ENCODE measurements around the gene TJP2. TPM values are rescaled to one million over a fixed set of nuclear protein-coding genes. Genes with fewer than 3 reads are reported as not detected.

Gene TJP2
- total RNA-seq, 1 experiment from 2014 or later, result 155 TPM

DNA sequence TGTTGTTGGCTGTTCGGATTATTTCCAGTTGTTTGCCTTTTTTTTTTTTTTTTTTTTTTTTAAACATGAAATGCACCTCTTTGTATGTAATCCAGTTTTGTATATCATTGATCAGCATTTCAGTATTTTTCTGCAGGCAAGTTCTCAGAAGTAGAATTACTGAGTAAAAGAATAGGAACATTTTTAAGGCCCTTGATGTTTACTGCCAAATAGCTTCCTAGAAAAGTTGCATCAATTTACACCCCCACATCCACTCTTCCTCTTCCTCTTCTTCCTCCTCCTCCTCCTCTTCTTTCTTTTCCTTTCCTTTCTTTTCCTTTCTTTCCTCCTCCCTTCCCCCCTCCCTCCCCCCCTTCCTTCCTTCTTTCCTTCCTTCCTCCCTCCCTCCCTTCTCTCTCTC, 81.5 kb downstream of the TJP2 start (continued):
- TF ChIP-seq, protein P1, sequence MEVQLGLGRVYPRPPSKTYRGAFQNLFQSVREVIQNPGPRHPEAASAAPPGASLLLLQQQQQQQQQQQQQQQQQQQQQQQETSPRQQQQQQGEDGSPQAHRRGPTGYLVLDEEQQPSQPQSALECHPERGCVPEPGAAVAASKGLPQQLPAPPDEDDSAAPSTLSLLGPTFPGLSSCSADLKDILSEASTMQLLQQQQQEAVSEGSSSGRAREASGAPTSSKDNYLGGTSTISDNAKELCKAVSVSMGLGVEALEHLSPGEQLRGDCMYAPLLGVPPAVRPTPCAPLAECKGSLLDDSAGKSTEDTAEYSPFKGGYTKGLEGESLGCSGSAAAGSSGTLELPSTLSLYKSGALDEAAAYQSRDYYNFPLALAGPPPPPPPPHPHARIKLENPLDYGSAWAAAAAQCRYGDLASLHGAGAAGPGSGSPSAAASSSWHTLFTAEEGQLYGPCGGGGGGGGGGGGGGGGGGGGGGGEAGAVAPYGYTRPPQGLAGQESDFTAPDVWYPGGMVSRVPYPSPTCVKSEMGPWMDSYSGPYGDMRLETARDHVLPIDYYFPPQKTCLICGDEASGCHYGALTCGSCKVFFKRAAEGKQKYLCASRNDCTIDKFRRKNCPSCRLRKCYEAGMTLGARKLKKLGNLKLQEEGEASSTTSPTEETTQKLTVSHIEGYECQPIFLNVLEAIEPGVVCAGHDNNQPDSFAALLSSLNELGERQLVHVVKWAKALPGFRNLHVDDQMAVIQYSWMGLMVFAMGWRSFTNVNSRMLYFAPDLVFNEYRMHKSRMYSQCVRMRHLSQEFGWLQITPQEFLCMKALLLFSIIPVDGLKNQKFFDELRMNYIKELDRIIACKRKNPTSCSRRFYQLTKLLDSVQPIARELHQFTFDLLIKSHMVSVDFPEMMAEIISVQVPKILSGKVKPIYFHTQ (CRISPR knock-in tag; IDR thresholded peaks at IDR 0.05), result no peak
- TF ChIP-seq ZNF396 (CRISPR knock-in tag; IDR thresholded peaks at IDR 0.05; ENCODE audit: borderline replicate concordance) (no peak), ZNF423 (CRISPR knock-in tag; IDR thresholded peaks at IDR 0.05) (no peak), SOX15 (CRISPR knock-in tag; IDR thresholded peaks at IDR 0.05) (no peak), JAZF1 (CRISPR knock-in tag; IDR thresholded peaks at IDR 0.05) (no peak), ZNF232 (CRISPR knock-in tag; IDR thresholded peaks at IDR 0.05) (no peak), ZNF263 (CRISPR knock-in tag; IDR thresholded peaks at IDR 0.05; ENCODE audit: low read depth) (no peak), NR2C2 (CRISPR knock-in tag; IDR thresholded peaks at IDR 0.05) (no peak)
- TF ChIP-seq, protein P2, sequence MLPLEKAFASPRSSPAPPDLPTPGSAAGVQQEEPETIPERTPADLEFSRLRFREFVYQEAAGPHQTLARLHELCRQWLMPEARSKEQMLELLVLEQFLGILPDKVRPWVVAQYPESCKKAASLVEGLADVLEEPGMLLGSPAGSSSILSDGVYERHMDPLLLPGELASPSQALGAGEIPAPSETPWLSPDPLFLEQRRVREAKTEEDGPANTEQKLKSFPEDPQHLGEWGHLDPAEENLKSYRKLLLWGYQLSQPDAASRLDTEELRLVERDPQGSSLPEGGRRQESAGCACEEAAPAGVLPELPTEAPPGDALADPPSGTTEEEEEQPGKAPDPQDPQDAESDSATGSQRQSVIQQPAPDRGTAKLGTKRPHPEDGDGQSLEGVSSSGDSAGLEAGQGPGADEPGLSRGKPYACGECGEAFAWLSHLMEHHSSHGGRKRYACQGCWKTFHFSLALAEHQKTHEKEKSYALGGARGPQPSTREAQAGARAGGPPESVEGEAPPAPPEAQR (CRISPR knock-in tag; IDR thresholded peaks at IDR 0.05), result no peak
- TF ChIP-seq, protein P3, sequence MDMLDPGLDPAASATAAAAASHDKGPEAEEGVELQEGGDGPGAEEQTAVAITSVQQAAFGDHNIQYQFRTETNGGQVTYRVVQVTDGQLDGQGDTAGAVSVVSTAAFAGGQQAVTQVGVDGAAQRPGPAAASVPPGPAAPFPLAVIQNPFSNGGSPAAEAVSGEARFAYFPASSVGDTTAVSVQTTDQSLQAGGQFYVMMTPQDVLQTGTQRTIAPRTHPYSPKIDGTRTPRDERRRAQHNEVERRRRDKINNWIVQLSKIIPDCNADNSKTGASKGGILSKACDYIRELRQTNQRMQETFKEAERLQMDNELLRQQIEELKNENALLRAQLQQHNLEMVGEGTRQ (CRISPR knock-in tag; IDR thresholded peaks at IDR 0.05), result no peak
- TF ChIP-seq, protein P4, sequence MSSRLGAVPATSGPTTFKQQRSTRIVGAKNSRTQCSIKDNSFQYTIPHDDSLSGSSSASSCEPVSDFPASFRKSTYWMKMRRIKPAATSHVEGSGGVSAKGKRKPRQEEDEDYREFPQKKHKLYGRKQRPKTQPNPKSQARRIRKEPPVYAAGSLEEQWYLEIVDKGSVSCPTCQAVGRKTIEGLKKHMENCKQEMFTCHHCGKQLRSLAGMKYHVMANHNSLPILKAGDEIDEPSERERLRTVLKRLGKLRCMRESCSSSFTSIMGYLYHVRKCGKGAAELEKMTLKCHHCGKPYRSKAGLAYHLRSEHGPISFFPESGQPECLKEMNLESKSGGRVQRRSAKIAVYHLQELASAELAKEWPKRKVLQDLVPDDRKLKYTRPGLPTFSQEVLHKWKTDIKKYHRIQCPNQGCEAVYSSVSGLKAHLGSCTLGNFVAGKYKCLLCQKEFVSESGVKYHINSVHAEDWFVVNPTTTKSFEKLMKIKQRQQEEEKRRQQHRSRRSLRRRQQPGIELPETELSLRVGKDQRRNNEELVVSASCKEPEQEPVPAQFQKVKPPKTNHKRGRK (CRISPR knock-in tag; IDR thresholded peaks at IDR 0.05; ENCODE audit: borderline replicate concordance), result no peak

DNA sequence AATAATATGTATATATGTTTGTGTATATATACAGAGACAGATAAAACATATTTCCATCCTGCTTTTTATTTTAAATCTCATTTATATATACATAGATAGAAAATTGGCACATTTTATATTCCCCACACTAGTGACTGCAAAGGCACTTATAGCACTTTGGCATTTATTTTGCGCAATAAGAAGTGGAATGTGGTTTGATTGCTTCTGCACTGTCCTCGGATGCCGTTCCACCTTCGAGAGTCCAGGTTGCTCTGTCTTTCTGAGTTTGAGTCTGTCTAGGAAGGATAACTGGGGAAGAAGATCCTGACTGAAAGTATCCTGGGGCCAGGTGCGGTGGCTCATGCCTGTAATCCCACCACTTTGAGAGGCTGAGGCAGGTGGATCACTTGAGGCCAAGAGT, 84.5 kb downstream of the TJP2 start:
- no peaks in the 10 kb centered on the region for H3K9me3 Mint-ChIP-seq
- peaks cover 30% of the 10 kb centered on the region for H3K36me3 Mint-ChIP-seq
- ChIA-PET POLR2A (interaction anchor here (0.6 kb wide), 2 partner anchors 137 to 297 kb away, joined by 3 read pairs; no protein-coding TSS in a partner anchor), CTCF (no interaction called here)
- H3K4me3 Mint-ChIP-seq, result no peak overlapping the region
- DNase-seq (ENCODE audit: low spot score) (no peak), ATAC-seq (no peak)
- H3K27ac Mint-ChIP-seq, result no peak overlapping the region
- no peaks in the 10 kb centered on the region for H3K27me3 Mint-ChIP-seq (ENCODE audit: low read depth)
- H3K4me1 Mint-ChIP-seq, result peaks cover 15% of the 10 kb centered on the region
- TF ChIP-seq NR3C1 (CRISPR knock-in tag; conservative IDR thresholded peaks at IDR 0.05; ENCODE audit: low read depth) (no peak), ZNF263 (CRISPR knock-in tag; IDR thresholded peaks at IDR 0.05; ENCODE audit: low read depth) (no peak), CBFB (CRISPR knock-in tag; IDR thresholded peaks at IDR 0.05; ENCODE audit: low read depth) (no peak), EMX1 (CRISPR knock-in tag; IDR thresholded peaks at IDR 0.05) (no peak), MXD4 (CRISPR knock-in tag; IDR thresholded peaks at IDR 0.05; ENCODE audit: borderline replicate concordance) (no peak), ZNF416 (CRISPR knock-in tag; IDR thresholded peaks at IDR 0.05) (no peak), ZNF219 (CRISPR knock-in tag; IDR thresholded peaks at IDR 0.05; ENCODE audit: borderline replicate concordance) (no peak), TEAD1 (CRISPR knock-in tag; IDR thresholded peaks at IDR 0.05) (no peak), ZNF232 (CRISPR knock-in tag; IDR thresholded peaks at IDR 0.05) (no peak)
- TF ChIP-seq, protein P5, sequence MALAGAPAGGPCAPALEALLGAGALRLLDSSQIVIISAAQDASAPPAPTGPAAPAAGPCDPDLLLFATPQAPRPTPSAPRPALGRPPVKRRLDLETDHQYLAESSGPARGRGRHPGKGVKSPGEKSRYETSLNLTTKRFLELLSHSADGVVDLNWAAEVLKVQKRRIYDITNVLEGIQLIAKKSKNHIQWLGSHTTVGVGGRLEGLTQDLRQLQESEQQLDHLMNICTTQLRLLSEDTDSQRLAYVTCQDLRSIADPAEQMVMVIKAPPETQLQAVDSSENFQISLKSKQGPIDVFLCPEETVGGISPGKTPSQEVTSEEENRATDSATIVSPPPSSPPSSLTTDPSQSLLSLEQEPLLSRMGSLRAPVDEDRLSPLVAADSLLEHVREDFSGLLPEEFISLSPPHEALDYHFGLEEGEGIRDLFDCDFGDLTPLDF (CRISPR knock-in tag; IDR thresholded peaks at IDR 0.05), result no peak
- TF ChIP-seq, protein P6, sequence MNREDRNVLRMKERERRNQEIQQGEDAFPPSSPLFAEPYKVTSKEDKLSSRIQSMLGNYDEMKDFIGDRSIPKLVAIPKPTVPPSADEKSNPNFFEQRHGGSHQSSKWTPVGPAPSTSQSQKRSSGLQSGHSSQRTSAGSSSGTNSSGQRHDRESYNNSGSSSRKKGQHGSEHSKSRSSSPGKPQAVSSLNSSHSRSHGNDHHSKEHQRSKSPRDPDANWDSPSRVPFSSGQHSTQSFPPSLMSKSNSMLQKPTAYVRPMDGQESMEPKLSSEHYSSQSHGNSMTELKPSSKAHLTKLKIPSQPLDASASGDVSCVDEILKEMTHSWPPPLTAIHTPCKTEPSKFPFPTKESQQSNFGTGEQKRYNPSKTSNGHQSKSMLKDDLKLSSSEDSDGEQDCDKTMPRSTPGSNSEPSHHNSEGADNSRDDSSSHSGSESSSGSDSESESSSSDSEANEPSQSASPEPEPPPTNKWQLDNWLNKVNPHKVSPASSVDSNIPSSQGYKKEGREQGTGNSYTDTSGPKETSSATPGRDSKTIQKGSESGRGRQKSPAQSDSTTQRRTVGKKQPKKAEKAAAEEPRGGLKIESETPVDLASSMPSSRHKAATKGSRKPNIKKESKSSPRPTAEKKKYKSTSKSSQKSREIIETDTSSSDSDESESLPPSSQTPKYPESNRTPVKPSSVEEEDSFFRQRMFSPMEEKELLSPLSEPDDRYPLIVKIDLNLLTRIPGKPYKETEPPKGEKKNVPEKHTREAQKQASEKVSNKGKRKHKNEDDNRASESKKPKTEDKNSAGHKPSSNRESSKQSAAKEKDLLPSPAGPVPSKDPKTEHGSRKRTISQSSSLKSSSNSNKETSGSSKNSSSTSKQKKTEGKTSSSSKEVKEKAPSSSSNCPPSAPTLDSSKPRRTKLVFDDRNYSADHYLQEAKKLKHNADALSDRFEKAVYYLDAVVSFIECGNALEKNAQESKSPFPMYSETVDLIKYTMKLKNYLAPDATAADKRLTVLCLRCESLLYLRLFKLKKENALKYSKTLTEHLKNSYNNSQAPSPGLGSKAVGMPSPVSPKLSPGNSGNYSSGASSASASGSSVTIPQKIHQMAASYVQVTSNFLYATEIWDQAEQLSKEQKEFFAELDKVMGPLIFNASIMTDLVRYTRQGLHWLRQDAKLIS (CRISPR knock-in tag; IDR thresholded peaks at IDR 0.05; ENCODE audit: borderline replicate concordance), result no peak
